Measurements from ENCODE around the gene BCAS4. TPM values are rescaled to one million over a fixed set of nuclear protein-coding genes. Genes with fewer than 3 reads are reported as not detected.
A peak's percentile ranks its signal among the peaks of the same experiment; 100 is the strongest.
"Not testable (repeated sequence)": the region's sequence is repeated elsewhere in the genome, so short reads cannot be mapped to it uniquely, and the experiment has no call there.

The BCAS4 gene
- polyA plus RNA-seq, 1 experiment, result 37.3 TPM

DNA sequence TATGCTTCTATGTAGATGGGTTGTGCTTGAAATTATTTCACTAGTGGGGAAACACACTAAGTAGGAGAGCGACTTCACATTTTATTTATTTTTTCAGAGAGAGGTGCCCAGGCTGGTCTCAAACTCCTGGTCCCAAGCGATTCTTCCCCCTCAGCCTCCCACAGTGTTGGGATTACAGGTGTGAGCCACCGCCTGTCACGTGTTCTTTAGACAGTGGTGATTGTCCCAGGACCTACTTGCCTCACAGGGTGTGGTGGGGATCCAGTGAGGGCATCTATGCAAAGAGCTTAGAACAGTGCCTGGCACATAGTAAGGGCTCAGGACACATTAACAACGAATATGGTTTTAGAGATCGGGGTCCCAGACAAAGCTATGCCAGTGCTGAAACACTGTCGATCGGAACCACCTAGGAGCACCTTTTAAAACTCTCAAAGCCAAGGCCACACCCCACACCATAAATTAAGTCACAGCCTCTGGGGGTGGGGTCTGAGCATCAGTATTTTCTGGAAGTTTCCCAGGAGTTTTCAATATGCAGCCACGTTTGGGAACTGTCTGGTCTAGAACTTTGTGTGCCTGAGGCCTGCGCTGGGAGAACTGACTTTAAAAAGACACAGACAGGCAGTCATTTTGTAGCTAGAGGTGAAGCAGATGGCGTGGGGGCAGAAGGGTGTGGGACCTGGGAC is 4.8 kb upstream of the BCAS4 start:
- ChIA-PET CTCF (interaction anchor here (0.6 to 9.2 kb wide), 27 partner anchors 8 to 611 kb away, joined by 3 to 201 read pairs (median 4); partner anchors contain the start of genes ADNP, DPM1 and MOCS3), POLR2A (interaction anchor here (0.6 to 1.6 kb wide), 5 partner anchors 71 to 1289 kb away, joined by 3 to 11 read pairs (median 7); partner anchors contain the start of genes ADNP, DPM1 and MOCS3)
- Histone ChIP-seq H3K4me3 (ENCODE audit: low read depth, low read length) (no peak overlapping the region), H3K9me3 (ENCODE audit: control insufficient read depth, insufficient read depth, low read length) (no peaks in the 10 kb centered on the region), H3K27me3 (ENCODE audit: control insufficient read depth, insufficient read depth, low read length) (no peaks in the 10 kb centered on the region), H3K27ac (ENCODE audit: low read depth, low read length) (peak overlapping the region; percentile 75)
- TF ChIP-seq, protein P1, sequence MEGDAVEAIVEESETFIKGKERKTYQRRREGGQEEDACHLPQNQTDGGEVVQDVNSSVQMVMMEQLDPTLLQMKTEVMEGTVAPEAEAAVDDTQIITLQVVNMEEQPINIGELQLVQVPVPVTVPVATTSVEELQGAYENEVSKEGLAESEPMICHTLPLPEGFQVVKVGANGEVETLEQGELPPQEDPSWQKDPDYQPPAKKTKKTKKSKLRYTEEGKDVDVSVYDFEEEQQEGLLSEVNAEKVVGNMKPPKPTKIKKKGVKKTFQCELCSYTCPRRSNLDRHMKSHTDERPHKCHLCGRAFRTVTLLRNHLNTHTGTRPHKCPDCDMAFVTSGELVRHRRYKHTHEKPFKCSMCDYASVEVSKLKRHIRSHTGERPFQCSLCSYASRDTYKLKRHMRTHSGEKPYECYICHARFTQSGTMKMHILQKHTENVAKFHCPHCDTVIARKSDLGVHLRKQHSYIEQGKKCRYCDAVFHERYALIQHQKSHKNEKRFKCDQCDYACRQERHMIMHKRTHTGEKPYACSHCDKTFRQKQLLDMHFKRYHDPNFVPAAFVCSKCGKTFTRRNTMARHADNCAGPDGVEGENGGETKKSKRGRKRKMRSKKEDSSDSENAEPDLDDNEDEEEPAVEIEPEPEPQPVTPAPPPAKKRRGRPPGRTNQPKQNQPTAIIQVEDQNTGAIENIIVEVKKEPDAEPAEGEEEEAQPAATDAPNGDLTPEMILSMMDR (IDR thresholded peaks at IDR 0.05; ENCODE audit: low read depth, low read length), result no peak
- DNase-seq (ENCODE audit: low read depth, low spot score), result no peak

DNA sequence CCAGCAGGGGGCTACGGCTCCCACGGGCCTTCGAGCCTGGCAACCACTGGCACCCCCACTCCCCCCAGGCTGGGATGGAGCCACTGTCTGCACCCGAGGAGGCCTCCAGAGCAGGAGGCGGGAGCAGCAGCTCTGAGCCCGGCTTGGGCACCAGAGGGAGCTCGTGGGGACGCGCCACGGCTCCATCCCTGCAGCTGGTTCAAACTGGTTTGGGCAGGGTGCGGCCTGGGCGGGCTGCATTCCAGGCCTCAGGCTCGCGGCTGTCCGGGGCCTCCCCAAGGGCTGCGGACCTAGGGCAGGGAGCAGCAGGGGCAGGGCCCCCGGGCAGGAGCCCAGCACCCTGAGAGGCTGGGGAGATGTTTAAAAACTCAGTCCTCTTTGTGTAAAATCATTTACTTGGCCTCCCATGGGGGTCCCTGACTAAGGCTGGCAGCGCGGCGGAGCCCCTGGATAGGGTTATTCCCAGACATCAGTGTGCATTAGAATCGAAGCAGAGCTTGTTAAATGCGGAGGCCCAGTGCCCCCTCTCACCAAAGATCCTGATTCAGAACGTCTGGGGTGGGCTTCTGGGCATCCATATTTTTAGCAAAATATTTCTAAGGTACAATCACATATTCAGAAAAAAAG is 4.1 kb upstream of the BCAS4 start:
- no peaks in the 10 kb centered on the region for H3K9me3 ChIP-seq (ENCODE audit: control insufficient read depth, insufficient read depth, low read length)
- peak; percentile 76 for DNase-seq (ENCODE audit: low read depth, low spot score)
- peak overlapping the region; percentile 75 for H3K27ac ChIP-seq (ENCODE audit: low read depth, low read length)
- TF ChIP-seq, protein P1 (IDR thresholded peaks at IDR 0.05; ENCODE audit: low read depth, low read length), result peak; percentile 84
- CTCF ChIA-PET, result interaction anchor here (0.6 to 9.2 kb wide), 31 partner anchors 9 to 612 kb away, joined by 3 to 201 read pairs (median 4); partner anchors contain the start of genes ADNP, DPM1 and MOCS3
- POLR2A ChIA-PET, result interaction anchor here (0.6 to 1.6 kb wide), 7 partner anchors 15 to 1290 kb away, joined by 3 to 11 read pairs (median 7); partner anchors contain the start of genes ADNP, DPM1 and MOCS3
- H3K4me3 ChIP-seq (ENCODE audit: low read depth, low read length), result no peak overlapping the region
- no peaks in the 10 kb centered on the region for H3K27me3 ChIP-seq (ENCODE audit: control insufficient read depth, insufficient read depth, low read length)

DNA sequence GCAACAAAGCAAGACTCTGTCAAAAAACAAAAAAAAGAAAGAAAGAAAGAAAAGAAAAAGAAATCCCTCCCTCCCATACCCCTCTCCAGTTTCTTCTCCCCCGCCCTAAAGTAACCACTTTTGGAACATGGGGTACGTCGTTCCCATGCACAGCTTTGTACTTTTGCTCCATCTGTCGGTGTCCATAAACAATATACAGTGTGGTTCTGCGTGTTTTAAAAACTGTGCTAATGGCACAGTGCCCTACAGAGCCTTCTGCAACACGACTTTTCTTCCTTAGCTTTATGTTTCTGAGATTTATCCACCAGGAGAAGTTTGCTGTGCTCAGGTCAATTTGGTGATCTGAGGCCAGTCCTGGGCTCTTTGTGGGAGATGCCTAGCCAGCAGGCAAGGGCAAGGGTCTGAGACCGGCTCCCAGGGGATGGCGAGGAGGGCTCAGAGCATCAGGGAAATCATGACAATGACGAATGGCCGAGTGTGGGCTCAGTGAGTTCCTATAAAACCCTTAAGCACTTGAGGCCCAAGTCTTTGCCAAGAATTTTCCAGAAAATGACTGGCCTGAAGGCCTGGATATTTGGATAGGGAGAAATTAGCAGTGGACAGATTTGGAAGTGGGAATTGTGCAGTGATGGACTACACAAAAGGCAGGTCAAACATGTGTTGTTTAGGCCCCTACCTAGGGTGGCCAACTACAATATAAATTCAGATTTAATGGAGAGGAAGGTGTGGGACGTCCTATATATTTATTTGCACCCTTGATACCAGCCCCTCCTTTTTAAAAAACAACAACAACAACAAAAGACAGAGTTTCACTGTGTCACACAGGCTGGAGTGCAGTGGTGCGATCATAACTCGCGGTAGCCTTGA is 1.9 kb upstream of the BCAS4 start:
- Histone ChIP-seq H3K27ac (ENCODE audit: low read depth, low read length) (no peak overlapping the region), H3K4me3 (ENCODE audit: low read depth, low read length) (no peak overlapping the region), H3K9me3 (ENCODE audit: control insufficient read depth, insufficient read depth, low read length) (no peaks in the 10 kb centered on the region), H3K27me3 (ENCODE audit: control insufficient read depth, insufficient read depth, low read length) (no peaks in the 10 kb centered on the region)
- ChIA-PET CTCF (interaction anchor here (0.5 to 9.2 kb wide), 43 partner anchors 8 to 1004 kb away, joined by 3 to 201 read pairs (median 4); partner anchors contain the start of genes ADNP, DPM1 and MOCS3), POLR2A (interaction anchor here (0.6 to 3.1 kb wide), 3 partner anchors 118 to 615 kb away, joined by 3 to 17 read pairs (median 4); partner anchors contain the start of gene ADNP)
- TF ChIP-seq, protein P1 (IDR thresholded peaks at IDR 0.05; ENCODE audit: low read depth, low read length), result no peak
- no peak for DNase-seq (ENCODE audit: low read depth, low spot score)

DNA sequence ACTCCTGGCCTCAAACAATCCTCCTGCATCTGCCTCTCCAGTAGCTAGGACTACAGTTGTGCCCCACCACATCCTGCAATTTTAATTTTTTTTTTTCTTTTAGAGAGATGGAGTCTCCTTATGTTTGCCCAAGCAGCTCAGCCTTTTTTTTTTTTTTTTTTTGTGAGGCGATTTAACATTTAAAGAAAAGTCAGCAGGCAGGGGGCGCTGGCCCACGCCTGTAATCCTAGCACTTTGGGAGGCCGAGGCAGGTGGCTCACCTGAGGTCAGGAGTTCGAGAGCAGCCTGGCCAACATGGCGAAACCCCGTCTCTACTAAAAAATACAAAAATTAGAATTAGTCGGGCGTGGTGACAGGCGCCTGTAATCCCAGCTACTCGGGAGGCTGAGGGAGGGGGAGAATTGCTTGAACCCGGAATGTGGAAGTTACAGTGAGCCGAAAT is 1.3 kb upstream of the BCAS4 start:
- H3K4me3 ChIP-seq (ENCODE audit: low read depth, low read length); H3K9me3 ChIP-seq (ENCODE audit: control insufficient read depth, insufficient read depth, low read length); DNase-seq (ENCODE audit: low read depth, low spot score); H3K27ac ChIP-seq (ENCODE audit: low read depth, low read length); H3K27me3 ChIP-seq (ENCODE audit: control insufficient read depth, insufficient read depth, low read length): not testable (repeated sequence)
- TF ChIP-seq, protein P1 (IDR thresholded peaks at IDR 0.05; ENCODE audit: low read depth, low read length), result peak; percentile 47
- ChIA-PET CTCF (interaction anchor here (0.5 to 9.2 kb wide), 44 partner anchors 9 to 1003 kb away, joined by 3 to 201 read pairs (median 4); partner anchors contain the start of genes ADNP, DPM1 and MOCS3), POLR2A (interaction anchor here (0.6 to 3.1 kb wide), 3 partner anchors 117 to 616 kb away, joined by 3 to 17 read pairs (median 4); partner anchors contain the start of gene ADNP)

Data from AG04450 (cell line).